Raji (cell line): ENCODE data around the gene PBX1.

Experiments
- POLR2A ChIP-seq: IDR thresholded peaks from 2 replicates; pipeline ENCODE4 v1.6.1; 2011; ENCODE audit warnings: low read depth, low read length, control low read depth; ENCODE audit not compliant: insufficient read depth

The PBX1 gene

GRCh38 chr1:164558461-164559341 lies at the start of gene PBX1:
PBX1 (plus strand) TSS chr1:164559184.
- no peak for TF ChIP-seq POLR2A

GRCh38 chr1:164510435-164510834 lies 48.5 kb upstream of the PBX1 start:
- TF ChIP-seq POLR2A: no peak

GRCh38 chr1:164511001-164511705 lies 47.8 kb upstream of the PBX1 start:
- TF ChIP-seq POLR2A: no peak

- no peak for TF ChIP-seq POLR2A
These were observed 43.8 kb upstream of the PBX1 start for GRCh38 chr1:164515231-164515630.

- TF ChIP-seq POLR2A: no peak
These were observed 43.2 kb upstream of the PBX1 start for GRCh38 chr1:164515711-164516331.

- no peak for TF ChIP-seq POLR2A
These were observed 42.4 kb upstream of the PBX1 start for GRCh38 chr1:164516591-164516990.

GRCh38 chr1:164518692-164519332 lies 40.2 kb upstream of the PBX1 start:
- TF ChIP-seq POLR2A: no peak

GRCh38 chr1:164519426-164519825 lies 39.6 kb upstream of the PBX1 start:
- TF ChIP-seq POLR2A: no peak

- no peak for TF ChIP-seq POLR2A
These were observed 34.2 kb upstream of the PBX1 start for GRCh38 chr1:164524810-164525209.

GRCh38 chr1:164534863-164535610 lies 23.9 kb upstream of the PBX1 start:
- no peak for TF ChIP-seq POLR2A

- TF ChIP-seq POLR2A: no peak
These were observed 1.7 kb upstream of the PBX1 start for GRCh38 chr1:164557270-164557669.

GRCh38 chr1:164559342-164560051 lies 513 bp downstream of the PBX1 start:
- no peak for TF ChIP-seq POLR2A

- TF ChIP-seq POLR2A: no peak
These were observed 1.1 kb downstream of the PBX1 start for GRCh38 chr1:164560121-164560541.

GRCh38 chr1:164560556-164560955 lies 1.6 kb downstream of the PBX1 start:
- no peak for TF ChIP-seq POLR2A

- no peak for TF ChIP-seq POLR2A
These were observed 2.0 kb downstream of the PBX1 start for GRCh38 chr1:164561007-164561406.

GRCh38 chr1:164561472-164561871 lies 2.5 kb downstream of the PBX1 start:
- TF ChIP-seq POLR2A: no peak
